Activated naive CD4-positive, alpha-beta T cell treated with anti-CD3 and anti-CD28 coated beads, Interleukin-2, amount 10 ng/mL, durations not matched to agents 5 hours and 36 hours (primary cell): ENCODE measurements around the gene IQCM. TPM values are rescaled to one million over a fixed set of nuclear protein-coding genes. Genes with fewer than 3 reads are reported as not detected.

ENCODE experiments used
- total RNA-seq, 2 experiments: library from RNA; stranded (reverse); gene quantifications; one replicate each; pipeline ENCODE4 v1.2.3, GENCODE V29; 2021

Gene IQCM, protein sequence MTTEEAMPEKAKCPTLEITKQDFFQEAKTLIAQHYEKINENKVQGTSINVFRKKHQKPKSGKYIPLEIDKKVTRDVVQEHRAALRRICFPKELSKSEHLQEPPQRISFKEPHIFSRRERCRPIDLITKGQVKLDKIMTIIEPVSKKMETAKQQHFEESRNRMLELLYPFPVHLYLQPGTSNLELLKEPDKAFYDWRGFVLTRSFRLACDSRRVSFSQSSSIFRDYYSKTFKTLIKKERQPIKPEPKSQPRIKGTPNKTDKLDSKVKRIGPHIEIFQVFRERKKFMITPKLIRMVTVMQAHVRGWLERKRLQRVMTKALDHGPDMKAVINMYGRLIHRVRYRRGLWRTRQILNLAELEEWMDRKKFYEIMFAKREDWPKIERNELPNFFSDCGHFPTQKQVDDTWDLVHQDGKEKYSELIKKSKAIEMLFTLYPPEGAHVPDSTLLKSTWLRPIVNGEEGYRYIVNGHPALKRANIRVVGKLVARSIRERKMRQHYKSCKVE
- total RNA-seq = not detected

GRCh38 chr4:149815743-149816142, at the start of gene IQCM:
Gene IQCM (minus strand): TSS chr4:149815843. CDS start chr4:149742691, 73,152 bp downstream.

